IMR-90 (cell line): ENCODE measurements around the gene DCST2. TPM values are rescaled to one million over a fixed set of nuclear protein-coding genes. Genes with fewer than 3 reads are reported as not detected.

Experiments
- ATAC-seq: fragments of 200-7000 bp; cut with Tn5 transposase; 2 replicates; pipeline ENCODE4 v1.9.1; 2020; ENCODE audit warnings: low read depth, mild to moderate bottlenecking, moderate library complexity
- BruUV-seq: library from RNA; stranded (reverse); fragments of 400-500 nt; replicated peaks from 2 replicates; lab custom pipeline; 2021; lab: Mats Ljungman, UMichigan
- CTCF ChIA-PET: fragments of 300-600 bp; formaldehyde crosslinking; extraction: SDS; loops from one replicate; lab custom pipeline; 2021; ENCODE audit warnings: antibody characterized with exemption; lab: Yijun Ruan, JAX
- POLR2A ChIA-PET: fragments of 300-600 bp; sonication (Branson Sonifier 250); formaldehyde crosslinking; loops from one replicate; lab custom pipeline; 2022; ENCODE audit warnings: antibody characterized with exemption; ENCODE audit not compliant: unreplicated experiment; lab: Charles Lee
- DNase-seq: peaks from one replicate; pipeline ENCODE4 v3.0.0; 2013
- H2AFZ ChIP-seq: replicated peaks from 2 replicates; pipeline ENCODE3; 2013; ENCODE audit warnings: low read length, mild to moderate bottlenecking; ENCODE audit not compliant: poor library complexity
- H2AK5ac ChIP-seq: 2 replicates; pipeline ENCODE4 v1.6.1; 2013; ENCODE audit warnings: low read depth, low read length, inconsistent platforms
- H2AK9ac ChIP-seq: replicated peaks from 2 replicates; pipeline ENCODE3; 2013; ENCODE audit warnings: mild to moderate bottlenecking, low read depth, low read length, moderate library complexity; ENCODE audit not compliant: poor library complexity
- H2BK120ac ChIP-seq: 2 replicates; pipeline ENCODE4 v1.6.1; 2013; ENCODE audit warnings: low read depth, low read length, inconsistent platforms
- H2BK15ac ChIP-seq: 3 replicates; pipeline ENCODE4 v1.6.1; 2013; ENCODE audit warnings: low read depth, low read length, inconsistent platforms
- H2BK20ac ChIP-seq: 2 replicates; pipeline ENCODE4 v1.6.1; 2013; ENCODE audit warnings: low read depth, mild to moderate bottlenecking, inconsistent platforms, low read length, moderate library complexity
- H2BK5ac ChIP-seq: 2 replicates; pipeline ENCODE4 v1.6.1; 2013; ENCODE audit warnings: mild to moderate bottlenecking, low read depth, low read length, inconsistent platforms; ENCODE audit not compliant: poor library complexity, severe bottlenecking
- H3K14ac ChIP-seq: replicated peaks from 2 replicates; pipeline ENCODE4 v1.6.1; 2013; ENCODE audit warnings: low read depth, low read length, inconsistent platforms
- H3K18ac ChIP-seq: 2 replicates; pipeline ENCODE4 v1.6.1; 2013; ENCODE audit warnings: low read depth, low read length, control low read depth
- H3K23ac ChIP-seq: 2 replicates; pipeline ENCODE4 v1.6.1; 2013; ENCODE audit warnings: low read depth, low read length, inconsistent platforms
- H3K27ac ChIP-seq: 2 replicates; pipeline ENCODE4 v1.5.1; 2013; ENCODE audit warnings: mild to moderate bottlenecking, control low read depth, low read length; ENCODE audit not compliant: insufficient read depth
- H3K27me3 ChIP-seq: 2 replicates; pipeline ENCODE4 v1.6.1; 2013; ENCODE audit warnings: low read length; ENCODE audit not compliant: control insufficient read depth, insufficient read depth
- H3K36me3 ChIP-seq: 2 replicates; pipeline ENCODE4 v1.6.1; 2013; ENCODE audit warnings: low read length, mixed read lengths; ENCODE audit not compliant: control insufficient read depth, insufficient read depth
- H3K4ac ChIP-seq: 2 replicates; pipeline ENCODE4 v1.6.1; 2013; ENCODE audit warnings: low read depth, low read length, inconsistent platforms
- H3K4me1 ChIP-seq: 2 replicates; pipeline ENCODE4 v1.6.1; 2013; ENCODE audit warnings: low read length, mixed read lengths; ENCODE audit not compliant: control insufficient read depth, insufficient read depth
- H3K4me2 ChIP-seq: 2 replicates; pipeline ENCODE4 v1.6.1; 2013; ENCODE audit warnings: low read depth, mild to moderate bottlenecking, control low read depth, low read length, moderate library complexity
- H3K4me3 ChIP-seq: 2 replicates; pipeline ENCODE4 v1.5.1; 2013; ENCODE audit warnings: low read depth, mild to moderate bottlenecking, control low read depth, low read length, moderate library complexity; ENCODE audit not compliant: insufficient read depth
- H3K56ac ChIP-seq: 2 replicates; pipeline ENCODE4 v1.6.1; 2013; ENCODE audit warnings: low read length, inconsistent platforms; ENCODE audit not compliant: insufficient read depth; ENCODE audit errors: extremely low read depth
- H3K79me1 ChIP-seq, 2 experiments: 2 replicates each; pipeline ENCODE4 v1.6.1; 2013; ENCODE audit warnings: low read length in 2 of 2, inconsistent platforms in 1 of 2, low read depth in 1 of 2
- H3K9ac ChIP-seq: 2 replicates; pipeline ENCODE4 v1.6.1; 2013; ENCODE audit warnings: low read depth, low read length, control low read depth
- H3K9me1 ChIP-seq: 2 replicates; pipeline ENCODE4 v1.6.1; 2013; ENCODE audit warnings: low read length, inconsistent platforms; ENCODE audit not compliant: insufficient read depth
- H3K9me3 ChIP-seq: 2 replicates; pipeline ENCODE4 v1.6.1; 2013; ENCODE audit warnings: low read length; ENCODE audit not compliant: control insufficient read depth, insufficient read depth
- H4K20me1 ChIP-seq: 2 replicates; pipeline ENCODE4 v1.6.1; 2013; ENCODE audit warnings: low read length, inconsistent platforms; ENCODE audit not compliant: insufficient read depth
- H4K5ac ChIP-seq: 2 replicates; pipeline ENCODE4 v1.6.1; 2013; ENCODE audit warnings: mild to moderate bottlenecking, low read depth, low read length, control low read depth
- H4K8ac ChIP-seq, 2 experiments: 2 replicates each; pipeline ENCODE4 v1.6.1; 2013; ENCODE audit warnings: low read depth in 2 of 2, low read length in 2 of 2, control low read depth in 1 of 2, inconsistent platforms in 1 of 2
- H4K91ac ChIP-seq: 2 replicates; pipeline ENCODE4 v1.6.1; 2013; ENCODE audit warnings: low read depth, low read length, inconsistent platforms; ENCODE audit not compliant: insufficient read depth
- CEBPB ChIP-seq: IDR thresholded peaks from 2 replicates; pipeline ENCODE4 v1.6.1; 2012; ENCODE audit warnings: low read depth, low read length, improper control_type of control experiment
- CHD1 ChIP-seq: IDR thresholded peaks from 2 replicates; pipeline ENCODE4 v1.6.1; 2012; ENCODE audit warnings: low read depth, low read length, improper control_type of control experiment
- MAFK ChIP-seq: IDR thresholded peaks from 2 replicates; pipeline ENCODE4 v1.6.1; 2012; ENCODE audit warnings: low read depth, low read length, improper control_type of control experiment
- MAZ ChIP-seq: IDR thresholded peaks from 2 replicates; pipeline ENCODE4 v1.6.1; 2012; ENCODE audit warnings: low read depth, mild to moderate bottlenecking, low read length, improper control_type of control experiment, moderate library complexity, borderline replicate concordance
- MXI1 ChIP-seq: IDR thresholded peaks from 2 replicates; pipeline ENCODE4 v1.6.1; 2012; ENCODE audit warnings: low read depth, mild to moderate bottlenecking, low read length, moderate library complexity, borderline replicate concordance
- POLR2A ChIP-seq: IDR thresholded peaks from 2 replicates; pipeline ENCODE4 v1.6.1; 2012; ENCODE audit warnings: mild to moderate bottlenecking, low read depth, low read length
- RAD21 ChIP-seq: IDR thresholded peaks from 2 replicates; pipeline ENCODE4 v1.6.1; 2012; ENCODE audit warnings: low read length, improper control_type of control experiment
- WGBS, 2 experiments: methylation state at CpG; one replicate each; pipeline versions ENCODE4 v1.1.5 to v1.1.7; 2013; ENCODE audit warnings: missing lambda C conversion rate in 2 of 2; ENCODE audit not compliant: insufficient read length in 1 of 2; ENCODE audit errors: extremely low coverage in 2 of 2; 5-methylcytosine and 5-hydroxymethylcytosine counted together
- dilution Hi-C: fragments of 300-500 bp; cut with HindIII; formaldehyde crosslinking; loops from one replicate; pipeline ENCODE4 v1.14.3; 2018; ENCODE audit warnings: low sequenced_read_pairs; ENCODE audit not compliant: unreplicated experiment
- in situ Hi-C: fragments of 300-500 bp; cut with MboI; formaldehyde crosslinking; loops from 3 replicates; pipeline ENCODE4 v1.14.3; 2019; ENCODE audit warnings: low sequenced_read_pairs, inconsistent platforms, mixed read lengths
- intact Hi-C: fragments of 100-400 bp; cut with micrococcal nuclease; formaldehyde crosslinking; loops from 2 replicates; pipeline ENCODE4 v1.10.0; 2022
- polyA plus RNA-seq, 3 experiments: library from polyadenylated mRNA; depleted of rRNA; stranded (reverse); fragments of >200 nt; gene quantifications; 2 replicates each; pipeline ENCODE4 v1.2.3, GENCODE V29; 2012; ENCODE audit warnings: low replicate concordance in 1 of 3
- total RNA-seq: library from RNA; depleted of rRNA; stranded (reverse); fragments of >200 nt; gene quantifications from 2 replicates; pipeline ENCODE4 v1.2.3, GENCODE V29; 2012
- TF ChIP-seq, protein P1 (sequence below): conservative IDR thresholded peaks from 2 replicates; pipeline ENCODE4 v1.5.1; 2012; ENCODE audit warnings: mild to moderate bottlenecking, low read depth, low read length, improper control_type of control experiment

Gene DCST2
- total and polyA plus RNA-seq, 2 of the 4 experiments (the other 2 are of a cell fraction): 0.14 TPM; not detected in 1

DNA sequence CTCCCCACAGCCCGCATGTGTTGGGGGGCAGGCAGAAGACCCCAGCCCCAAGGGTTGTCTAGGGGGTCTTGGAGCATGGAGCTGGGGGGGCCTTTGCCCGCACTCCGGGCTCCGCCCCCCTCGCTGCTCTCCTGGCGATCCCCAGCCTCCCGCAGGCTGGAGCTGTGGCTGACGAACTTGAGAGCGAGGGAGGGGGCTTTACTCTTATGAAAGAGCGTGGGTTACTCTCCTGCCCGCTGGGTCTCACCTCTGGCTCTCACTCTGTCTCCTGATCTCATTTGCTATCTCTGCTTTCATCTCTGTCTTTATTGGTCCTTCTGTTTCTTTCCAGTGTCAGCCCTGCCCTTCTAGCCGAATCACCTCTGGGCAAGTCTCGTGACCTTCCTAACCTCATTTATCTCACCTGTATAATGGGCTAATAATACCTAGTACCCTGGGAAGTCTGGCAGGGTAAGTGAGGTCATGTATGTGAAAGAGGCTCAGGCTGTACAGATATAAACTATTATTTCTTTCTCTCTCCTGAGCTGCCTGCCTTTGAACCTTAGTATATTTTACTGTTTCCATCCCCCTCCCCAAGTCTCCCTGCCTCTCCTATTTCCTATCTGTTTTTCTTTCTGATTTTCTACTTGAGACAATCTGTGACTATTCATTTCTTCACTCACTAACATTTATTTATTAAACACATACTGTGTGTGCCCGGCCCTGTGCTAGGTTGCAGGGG, 30.7 kb upstream of the DCST2 start (continued):
- TF ChIP-seq MAFK (no peak), CEBPB (no peak)

DNA sequence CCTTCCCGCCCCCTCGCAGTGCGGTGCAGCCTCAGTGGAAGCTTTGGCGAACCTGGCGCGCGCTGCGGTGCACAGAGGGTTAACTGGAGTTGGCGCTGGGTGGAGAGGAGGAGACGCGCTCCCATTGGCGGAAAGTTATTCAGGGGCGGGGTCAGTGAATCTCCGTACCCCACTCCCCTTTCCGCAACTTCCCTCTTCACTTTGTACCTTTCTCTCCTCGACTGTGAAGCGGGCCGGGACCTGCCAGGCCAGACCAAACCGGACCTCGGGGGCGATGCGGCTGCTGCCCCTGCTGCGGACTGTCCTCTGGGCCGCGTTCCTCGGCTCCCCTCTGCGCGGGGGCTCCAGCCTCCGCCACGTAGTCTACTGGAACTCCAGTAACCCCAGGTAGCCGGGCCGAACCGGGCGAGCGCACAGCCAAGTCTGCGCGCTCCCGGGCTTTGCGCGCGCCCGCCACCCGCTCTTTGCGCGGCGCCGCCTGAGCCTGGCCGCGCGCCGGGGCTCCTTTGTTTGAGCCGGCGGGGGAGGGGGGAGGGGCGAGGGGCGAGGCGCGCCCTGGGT, 30.0 kb upstream of the DCST2 start, which contains the start of gene EFNA4:
Gene EFNA4 (plus strand): TSS at position 191 of the 561 bp plus-strand sequence. CDS start 84 bp downstream, at position 275.
- ATAC-seq (peak; percentile 91), DNase-seq (peak; percentile 80)
- 0 out of 2 replicates have a peak within 1 kb of the TSS, but pooled peaks have one; percentile 27 for H3K14ac ChIP-seq
- H3K9ac ChIP-seq: peak within 1 kb of the TSS; percentile 49
- ChIA-PET CTCF (interaction anchor here (0.6 to 2.1 kb wide), 2 partner anchors 28 to 579 kb away, joined by 5 to 7 read pairs; no protein-coding TSS in a partner anchor), POLR2A (no interaction called here)
- H4K20me1 ChIP-seq: peaks cover 17% of the 10 kb centered on the region
- no peaks in the 10 kb centered on the region for H3K27me3 ChIP-seq
- peaks cover 10% of the 10 kb centered on the region; the same call in 1 of the 2 replicates for H3K36me3 ChIP-seq
- peaks cover 4% of the 10 kb centered on the region; the same call in 1 of the 2 replicates for H3K4me1 ChIP-seq
- TF ChIP-seq CHD1 (no peak), RAD21 (no peak), MXI1 (no peak), MAZ (peak; percentile 69; the same call in 1 of the 2 replicates), POLR2A (peak; percentile 53; the same call in 1 of the 2 replicates)
- TF ChIP-seq, protein P1, sequence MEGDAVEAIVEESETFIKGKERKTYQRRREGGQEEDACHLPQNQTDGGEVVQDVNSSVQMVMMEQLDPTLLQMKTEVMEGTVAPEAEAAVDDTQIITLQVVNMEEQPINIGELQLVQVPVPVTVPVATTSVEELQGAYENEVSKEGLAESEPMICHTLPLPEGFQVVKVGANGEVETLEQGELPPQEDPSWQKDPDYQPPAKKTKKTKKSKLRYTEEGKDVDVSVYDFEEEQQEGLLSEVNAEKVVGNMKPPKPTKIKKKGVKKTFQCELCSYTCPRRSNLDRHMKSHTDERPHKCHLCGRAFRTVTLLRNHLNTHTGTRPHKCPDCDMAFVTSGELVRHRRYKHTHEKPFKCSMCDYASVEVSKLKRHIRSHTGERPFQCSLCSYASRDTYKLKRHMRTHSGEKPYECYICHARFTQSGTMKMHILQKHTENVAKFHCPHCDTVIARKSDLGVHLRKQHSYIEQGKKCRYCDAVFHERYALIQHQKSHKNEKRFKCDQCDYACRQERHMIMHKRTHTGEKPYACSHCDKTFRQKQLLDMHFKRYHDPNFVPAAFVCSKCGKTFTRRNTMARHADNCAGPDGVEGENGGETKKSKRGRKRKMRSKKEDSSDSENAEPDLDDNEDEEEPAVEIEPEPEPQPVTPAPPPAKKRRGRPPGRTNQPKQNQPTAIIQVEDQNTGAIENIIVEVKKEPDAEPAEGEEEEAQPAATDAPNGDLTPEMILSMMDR: no peak
- H4K5ac ChIP-seq: no peak within 1 kb of the TSS
- H3K4ac ChIP-seq: 0 out of 2 replicates have a peak within 1 kb of the TSS, but pooled peaks have one; percentile 64
- no peak within 1 kb of the TSS for H3K18ac ChIP-seq
- H3K4me3 ChIP-seq: peak within 1 kb of the TSS; percentile 90
- H2BK120ac ChIP-seq: no peak within 1 kb of the TSS
- intact Hi-C loops: loop anchor here (1.0 to 5.0 kb wide), 2 partner anchors 21 to 106 kb away; partner anchors contain the start of gene PBXIP1
- WGBS, 2 experiments: 0% methylated on average over 16 of the region's 57 CpGs; no CpG with 5 or more reads in 1 of the 2 experiments
- no peaks in the 10 kb centered on the region for H3K9me3 ChIP-seq
- H2BK15ac ChIP-seq: no peak within 1 kb of the TSS
- H2AK5ac ChIP-seq: no peak within 1 kb of the TSS
- dilution Hi-C loops: no loop called here
- peak within 1 kb of the TSS; percentile 66 for H2AK9ac ChIP-seq
- H2BK5ac ChIP-seq: peak within 1 kb of the TSS; percentile 37
- H3K23ac ChIP-seq: peak within 1 kb of the TSS; percentile 63; the same call in 1 of the 2 replicates
- peak within 1 kb of the TSS; percentile 76 for H3K4me2 ChIP-seq
- H4K91ac ChIP-seq: peak within 1 kb of the TSS; percentile 25; the same call in 1 of the 2 replicates
- peak within 1 kb of the TSS; percentile 44 for H3K27ac ChIP-seq
- no peak within 1 kb of the TSS for H3K56ac ChIP-seq
- H2AFZ ChIP-seq: peak within 1 kb of the TSS; percentile 96
- no peak within 1 kb of the TSS for H2BK20ac ChIP-seq
- H4K8ac ChIP-seq: peak within 1 kb of the TSS in 1 of 2 experiments; percentile 36; a peak in 1 of 4 replicates
- no TSS peak for BruUV-seq
- peaks cover 10 to 17% of the 10 kb centered on the region in 2 experiments for H3K79me1 ChIP-seq
- in situ Hi-C loops: no loop called here
- H3K9me1 ChIP-seq: peaks cover 3% of the 10 kb centered on the region; the same call in 1 of the 2 replicates
